ENCODE measurements around the gene ANKRD44.

The ANKRD44 gene

DNA sequence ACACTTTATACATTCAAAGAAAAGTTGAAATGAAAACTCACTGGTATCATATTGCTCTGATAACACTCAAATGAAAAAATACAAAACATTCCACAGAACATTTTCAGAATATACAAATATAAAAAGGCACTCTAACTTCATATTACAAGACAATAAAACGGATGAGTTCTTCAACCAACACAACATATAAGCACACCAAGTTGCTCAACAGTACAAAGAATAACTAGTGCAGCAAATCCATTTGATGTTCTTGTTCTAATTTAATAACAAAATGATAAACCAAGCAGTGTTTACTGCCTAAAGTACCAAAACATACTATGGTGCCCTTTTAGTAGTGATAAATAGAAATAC lies 323.3 kb downstream of the ANKRD44 start:
- no peak for DNase-seq (ENCODE audit: low spot score)

DNA sequence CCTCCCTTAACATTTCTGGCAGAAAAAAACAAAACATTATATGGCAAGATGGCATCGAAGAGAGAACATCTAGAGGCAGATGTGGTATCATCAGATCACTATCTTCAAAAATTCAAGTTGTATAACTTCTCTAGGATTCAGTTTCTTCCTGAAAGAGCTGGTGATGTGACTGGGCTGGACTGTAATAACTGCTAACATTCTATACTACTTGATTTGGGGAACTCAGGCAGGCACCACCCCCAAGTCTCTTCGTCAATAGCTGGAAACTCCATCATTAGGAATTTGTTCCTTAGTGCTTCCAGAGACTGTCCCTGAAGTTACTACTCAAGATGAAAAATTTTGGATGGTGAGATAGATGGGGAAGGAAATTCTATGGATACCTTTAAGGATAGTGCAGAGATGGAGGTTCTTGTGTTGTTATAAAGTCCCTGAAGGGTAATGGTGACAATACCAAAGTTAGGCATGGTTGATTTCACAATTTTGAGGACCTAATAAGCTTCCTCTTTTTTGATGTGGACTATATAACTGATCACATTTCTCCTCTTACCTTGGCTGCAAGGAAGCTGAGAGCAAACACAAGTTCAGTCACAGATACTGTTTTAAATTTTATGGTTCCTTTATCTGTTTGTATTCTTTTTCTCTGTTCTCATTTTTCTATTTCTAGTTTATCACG lies 324.9 kb downstream of the ANKRD44 start:
- no peak for DNase-seq (ENCODE audit: low spot score)

DNA sequence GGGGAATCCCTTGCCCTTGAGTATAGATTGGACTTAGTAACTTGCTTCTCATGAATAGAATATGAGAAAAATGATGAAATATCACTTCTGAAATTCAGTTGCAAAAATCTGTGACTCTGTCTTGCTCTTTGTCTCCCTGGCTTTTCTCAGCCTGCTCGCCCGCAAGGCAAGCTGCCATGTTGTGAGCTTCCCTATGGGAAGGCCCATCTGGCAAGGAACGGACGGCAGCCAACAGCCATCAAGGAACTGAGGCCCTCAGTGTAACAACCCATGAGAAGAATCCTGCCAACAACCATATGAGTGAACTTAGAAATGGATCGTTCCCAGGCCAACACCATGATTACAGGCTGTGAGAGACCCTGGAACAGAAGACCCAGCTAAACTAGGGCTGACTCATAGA lies 325.7 kb downstream of the ANKRD44 start:
- DNase-seq (ENCODE audit: low spot score): no peak

DNA sequence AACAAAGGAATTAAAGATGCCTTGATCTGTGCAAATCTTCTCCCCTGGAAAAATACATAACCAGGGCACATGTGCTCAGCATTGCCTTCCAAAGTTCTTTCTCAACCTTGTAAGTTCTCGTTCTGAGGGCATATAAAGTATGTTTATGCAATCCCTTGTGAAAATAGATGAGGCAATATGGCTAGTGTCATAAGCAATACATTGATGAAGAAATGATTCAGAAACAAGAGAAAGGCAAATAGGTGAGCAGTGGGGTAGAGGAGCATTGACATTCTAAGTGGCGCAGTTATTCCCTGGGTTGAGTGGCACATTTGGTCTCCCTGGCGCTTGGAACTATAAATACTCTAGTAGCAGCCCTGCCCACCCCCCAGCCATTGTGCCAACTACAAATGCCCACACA lies 326.6 kb downstream of the ANKRD44 start:
- DNase-seq (ENCODE audit: low spot score): no peak

DNA sequence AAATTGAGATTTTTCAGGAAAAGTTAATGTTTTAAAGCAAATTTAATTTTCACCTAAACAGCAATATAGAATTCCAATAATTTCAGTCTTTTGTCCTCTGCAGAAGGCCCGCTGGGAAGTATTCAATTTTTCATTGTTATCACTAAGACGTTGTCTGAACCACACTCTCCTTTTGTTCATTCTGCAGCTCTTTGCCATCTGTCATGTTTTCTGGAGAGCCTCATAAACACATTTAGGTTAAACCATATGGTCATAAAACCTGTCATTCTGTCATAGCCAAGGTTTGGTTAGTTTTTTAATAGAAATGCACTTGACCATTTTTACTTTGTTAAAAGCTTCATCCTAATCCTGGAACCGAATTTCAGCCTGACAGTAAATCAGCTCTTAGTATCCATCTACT lies 330.1 kb downstream of the ANKRD44 start:
- DNase-seq (ENCODE audit: low spot score): no peak

DNA sequence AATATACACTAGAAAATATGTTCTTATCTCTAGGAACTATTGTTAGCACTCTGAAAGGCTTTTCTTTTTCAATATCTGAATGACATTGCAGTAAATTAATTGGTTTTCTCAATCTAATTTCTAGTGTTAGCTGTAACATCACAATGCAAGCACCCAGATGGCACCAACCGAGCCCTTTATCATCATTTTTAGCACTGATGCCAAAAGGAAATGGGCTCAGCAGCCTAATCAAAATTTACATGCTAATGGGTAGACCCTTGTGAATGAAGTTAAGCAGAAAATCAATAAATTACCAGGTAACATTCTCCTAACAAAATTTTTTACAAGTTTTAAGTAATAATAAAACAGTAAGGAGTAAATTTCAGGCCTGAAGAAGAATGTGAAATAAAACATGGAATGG lies 330.6 kb downstream of the ANKRD44 start:
- no peak for DNase-seq (ENCODE audit: low spot score)

DNA sequence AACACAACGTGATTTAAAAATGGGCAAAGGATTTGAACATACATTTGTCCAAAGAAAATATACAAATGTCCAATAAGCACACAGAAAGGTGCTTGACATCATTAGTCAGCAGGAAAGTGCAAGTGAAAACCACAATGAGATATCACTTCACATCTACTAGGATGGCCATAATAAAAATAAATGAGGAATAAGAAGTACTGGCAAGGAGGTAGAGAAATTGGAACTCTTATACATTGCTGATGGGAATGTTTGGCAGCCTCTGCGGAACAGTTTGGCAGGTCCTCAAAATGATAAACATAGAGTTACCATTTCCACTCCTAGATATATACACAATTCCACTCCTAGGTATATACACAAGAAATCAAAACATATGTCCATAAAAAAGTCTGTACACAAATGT lies 333.1 kb downstream of the ANKRD44 start:
- no peak for DNase-seq (ENCODE audit: low spot score)

DNA sequence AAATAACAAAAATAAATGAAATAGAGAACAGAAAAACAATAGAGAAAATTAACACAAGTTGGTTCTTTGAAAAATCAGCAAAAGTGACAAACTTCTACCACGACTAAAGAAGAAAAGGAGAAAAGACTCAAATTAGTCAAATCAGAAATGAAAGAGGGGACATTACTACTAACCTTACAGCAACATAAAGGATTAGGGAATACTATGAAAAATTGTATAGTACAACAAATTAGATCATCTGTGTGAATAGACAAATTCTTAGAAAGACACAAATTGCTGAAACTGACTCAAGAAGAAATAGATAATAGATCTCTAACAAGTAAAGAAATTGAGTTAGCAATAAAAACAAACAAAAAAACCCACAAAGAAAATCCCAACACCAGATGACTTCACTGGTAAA lies 335.6 kb downstream of the ANKRD44 start:
- no peak for DNase-seq (ENCODE audit: low spot score)

DNA sequence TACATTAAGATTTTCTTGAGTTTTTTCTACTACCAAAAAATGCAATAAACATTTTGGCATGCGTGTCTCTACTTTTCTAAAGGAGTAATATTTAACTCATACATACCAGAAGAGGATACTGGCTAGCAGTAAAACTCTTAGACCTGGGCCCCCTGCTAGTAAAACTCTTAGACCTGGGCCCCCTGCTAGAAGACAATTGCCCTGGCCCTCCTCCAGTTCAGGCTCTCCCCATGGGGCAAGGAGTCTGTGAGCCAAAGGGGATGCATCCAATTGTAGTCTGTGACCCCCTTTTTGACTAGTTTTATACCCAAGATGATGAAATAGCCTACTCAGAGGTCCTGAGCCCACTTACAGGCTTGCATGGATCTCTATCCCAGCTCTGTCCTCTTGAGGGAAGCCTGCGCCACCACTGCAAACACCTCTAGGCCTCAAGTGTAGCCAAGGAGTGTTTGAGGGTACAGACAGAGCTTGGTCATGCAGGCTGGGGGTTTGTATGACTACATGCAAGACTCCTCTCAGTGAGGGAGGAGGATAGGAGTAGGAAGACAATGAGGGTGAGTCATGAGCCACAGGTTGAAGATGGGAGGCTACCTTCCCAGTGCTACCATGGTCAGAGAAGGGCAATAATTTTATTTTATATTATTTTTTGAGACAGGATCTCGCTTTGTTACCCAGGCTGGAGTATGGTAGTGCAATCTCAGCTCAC lies 338.9 kb downstream of the ANKRD44 start:
- no peak for DNase-seq (ENCODE audit: low spot score)

DNA sequence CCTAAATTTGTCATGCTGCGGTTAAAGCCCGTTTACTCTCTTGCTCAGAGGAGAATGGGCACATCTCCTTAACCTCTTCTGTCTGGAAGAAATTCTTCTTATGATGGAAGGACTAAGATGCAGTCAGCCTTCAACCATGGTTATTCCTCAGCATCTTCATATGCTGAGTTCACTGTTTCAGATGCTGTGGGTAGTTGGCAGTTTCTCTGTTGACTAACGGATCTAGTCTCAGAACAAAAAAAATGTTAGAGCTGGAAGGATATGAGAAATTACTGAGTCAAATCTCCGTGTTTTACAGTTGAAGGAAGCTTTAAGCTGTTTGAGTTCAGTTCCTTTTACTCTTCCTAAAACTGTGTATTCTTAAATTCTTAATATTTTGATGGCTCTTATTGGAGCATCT lies 340.5 kb downstream of the ANKRD44 start:
- no peak for DNase-seq (ENCODE audit: low spot score)

DNA sequence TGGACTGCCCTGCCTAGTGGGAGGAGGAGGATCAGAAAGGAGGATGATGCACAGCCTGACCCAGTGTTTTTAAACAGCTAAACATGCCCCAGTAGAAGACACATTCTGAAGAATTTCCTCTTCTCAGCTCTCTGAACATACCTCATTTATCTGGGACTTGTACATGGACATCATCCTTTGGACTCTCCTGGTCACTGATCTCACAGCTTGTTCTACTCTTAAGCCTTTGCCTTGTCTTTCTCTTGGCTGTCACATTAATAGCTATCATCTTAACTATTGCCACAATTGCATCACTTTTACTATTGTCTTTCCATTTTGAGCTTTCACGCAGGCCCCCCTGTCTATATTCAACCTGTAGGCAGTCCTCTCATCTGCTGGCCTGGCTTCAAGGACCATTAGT lies 342.1 kb downstream of the ANKRD44 start:
- no peak for DNase-seq (ENCODE audit: low spot score)

DNA sequence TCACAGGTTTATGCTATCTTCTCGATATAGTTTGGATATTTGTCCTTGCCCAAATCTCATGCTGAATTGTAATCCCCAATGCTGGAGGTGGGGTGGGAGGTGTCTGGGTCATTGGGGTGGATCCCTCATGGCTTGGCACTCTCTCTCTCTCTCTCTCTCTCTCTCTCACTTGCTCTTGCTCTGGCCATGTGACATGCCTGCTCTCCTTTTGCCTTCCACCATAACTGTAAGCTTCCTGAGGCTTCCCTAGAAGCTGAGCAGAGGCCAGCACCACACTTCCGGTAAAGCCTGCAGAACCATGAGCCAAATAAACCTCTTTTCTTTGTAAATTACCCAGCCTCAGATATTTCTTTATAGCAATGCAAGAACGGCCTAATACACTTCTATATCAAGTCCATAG lies 342.8 kb downstream of the ANKRD44 start:
- DNase-seq (ENCODE audit: low spot score): no peak

DNA sequence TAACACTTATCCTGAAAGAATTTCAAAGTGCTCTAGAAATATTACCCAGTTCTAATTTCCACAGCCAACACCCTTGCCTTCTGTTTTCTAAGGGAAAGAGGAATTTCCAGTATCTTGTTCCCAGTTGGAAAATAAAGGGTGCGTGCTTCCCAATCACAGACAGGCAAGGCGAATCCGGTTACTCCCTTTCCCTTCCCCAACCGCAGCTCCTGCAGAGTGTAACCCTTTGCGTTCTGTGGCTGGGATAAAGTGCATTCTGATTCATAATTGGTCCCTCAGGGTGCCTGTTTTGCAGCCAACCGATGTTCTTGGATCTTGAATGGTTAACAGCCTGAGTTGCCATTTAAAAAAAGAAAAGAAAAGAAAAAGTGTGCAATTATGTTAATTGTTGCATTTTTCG lies 343.5 kb downstream of the ANKRD44 start:
- no peak for DNase-seq (ENCODE audit: low spot score)

DNA sequence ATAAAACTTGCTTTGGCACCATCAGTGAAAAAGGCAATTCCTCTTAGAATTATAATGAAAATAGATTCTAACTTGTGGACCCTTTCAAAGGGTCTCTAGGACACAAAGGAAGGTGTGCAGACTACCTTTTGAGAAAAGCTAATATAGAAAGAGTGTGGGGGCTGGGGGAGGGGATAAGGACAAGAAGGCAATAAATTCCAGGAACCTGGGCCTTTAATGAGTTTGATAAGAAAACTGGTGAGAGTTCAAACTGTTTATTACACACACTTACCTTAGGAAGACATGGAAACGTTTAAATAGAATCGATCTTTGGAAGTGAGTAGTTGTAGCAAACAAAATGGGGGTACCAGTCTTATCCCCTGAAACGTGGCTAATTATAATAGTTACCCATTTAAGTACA lies 344.5 kb downstream of the ANKRD44 start:
- DNase-seq (ENCODE audit: low spot score): no peak

DNA sequence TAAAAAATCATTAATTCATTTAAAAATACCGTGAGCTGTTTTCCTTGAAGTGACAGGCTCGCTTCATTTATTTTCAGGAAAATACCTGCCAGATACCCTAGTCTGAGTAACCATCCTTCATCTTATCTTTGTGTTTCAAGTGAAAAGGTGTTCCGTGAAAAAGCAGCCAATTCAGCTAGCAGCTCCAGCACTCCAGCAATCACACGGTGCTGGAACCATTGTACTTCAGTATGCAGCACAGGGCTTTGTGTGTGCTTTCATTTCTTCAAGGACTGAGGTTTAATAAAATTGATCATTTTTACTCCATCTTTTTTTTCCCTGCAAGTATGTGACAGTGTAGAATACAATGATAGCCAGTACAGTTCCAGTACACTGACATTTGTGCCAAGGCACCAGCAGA lies 344.9 kb downstream of the ANKRD44 start:
- DNase-seq (ENCODE audit: low spot score): no peak

DNA sequence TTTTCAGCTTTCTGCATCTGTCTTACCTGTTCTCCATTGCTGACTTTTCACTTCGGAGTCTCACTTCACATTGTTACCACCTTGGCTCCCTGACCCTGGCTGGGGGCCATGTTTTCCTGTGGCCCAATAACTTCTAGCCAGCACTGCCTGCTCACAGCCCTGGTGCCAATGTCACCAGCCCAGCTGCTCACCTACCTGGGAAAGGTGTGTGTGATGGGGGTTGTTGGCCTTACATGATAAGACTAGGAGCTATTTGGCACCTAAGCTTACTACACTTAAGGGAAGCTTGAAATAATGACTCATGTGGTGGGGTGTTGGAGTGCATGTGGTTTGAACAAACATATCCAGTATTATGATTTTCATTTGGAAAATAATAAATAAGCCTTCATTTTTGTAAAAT lies 346.6 kb downstream of the ANKRD44 start:
- DNase-seq (ENCODE audit: low spot score): no peak

DNA sequence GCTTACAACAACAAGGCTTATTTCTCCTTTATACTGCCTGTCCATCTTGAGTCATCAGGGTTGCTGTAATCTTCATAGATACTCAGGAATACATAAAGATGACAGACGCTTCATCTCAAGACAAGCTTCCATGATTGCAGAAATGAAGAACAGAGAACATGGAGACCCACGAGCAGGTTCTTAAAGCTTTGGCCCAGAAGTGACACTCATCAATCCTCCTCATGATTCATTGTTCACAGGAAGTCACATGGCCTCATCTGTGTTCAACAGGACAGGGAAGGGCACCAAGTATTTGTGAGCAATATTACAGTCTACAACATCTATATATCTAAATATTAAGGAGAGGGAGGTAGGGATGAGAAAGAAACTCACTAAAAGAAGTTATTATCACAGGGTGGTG lies 347.5 kb downstream of the ANKRD44 start:
- DNase-seq (ENCODE audit: low spot score): peak; percentile 18

DNA sequence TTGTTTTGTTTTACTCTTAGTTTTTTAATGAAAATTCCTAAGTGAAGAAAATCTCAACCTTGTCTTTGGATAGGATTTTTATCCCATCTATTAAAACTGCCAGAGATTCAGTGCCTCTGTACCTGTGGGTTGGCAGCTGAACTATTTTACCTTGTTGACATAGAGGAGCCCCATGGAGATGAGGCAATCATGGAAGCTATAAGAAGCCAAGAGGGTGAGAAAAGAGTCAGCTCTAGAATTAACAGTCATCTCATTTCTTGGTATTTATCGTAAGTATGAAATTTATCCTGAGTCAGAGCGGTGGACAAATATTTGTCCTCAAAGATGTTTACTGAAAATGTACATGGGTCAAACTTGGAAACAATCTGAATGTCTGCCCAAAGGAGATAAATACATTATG lies 348.3 kb downstream of the ANKRD44 start:
- DNase-seq (ENCODE audit: low spot score): no peak

DNA sequence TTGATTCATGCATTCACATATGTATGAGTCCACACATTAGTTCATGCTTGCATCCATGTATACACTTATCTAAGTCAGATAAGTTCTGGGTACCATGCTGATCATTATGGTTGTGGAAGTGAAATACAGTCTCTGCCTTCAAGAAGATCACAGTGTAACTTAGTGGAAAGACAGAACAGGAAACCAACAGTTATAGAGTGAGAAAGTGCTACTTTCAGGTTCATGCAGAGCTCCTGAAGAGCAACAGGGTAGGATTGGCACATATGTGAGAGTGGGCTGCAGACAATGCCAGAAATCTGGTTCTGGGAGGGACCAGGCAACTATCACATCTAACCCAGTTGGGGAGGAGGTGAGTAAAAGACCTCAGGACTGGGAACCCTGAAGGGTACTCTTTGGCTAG lies 348.7 kb downstream of the ANKRD44 start:
- DNase-seq (ENCODE audit: low spot score): no peak

DNA sequence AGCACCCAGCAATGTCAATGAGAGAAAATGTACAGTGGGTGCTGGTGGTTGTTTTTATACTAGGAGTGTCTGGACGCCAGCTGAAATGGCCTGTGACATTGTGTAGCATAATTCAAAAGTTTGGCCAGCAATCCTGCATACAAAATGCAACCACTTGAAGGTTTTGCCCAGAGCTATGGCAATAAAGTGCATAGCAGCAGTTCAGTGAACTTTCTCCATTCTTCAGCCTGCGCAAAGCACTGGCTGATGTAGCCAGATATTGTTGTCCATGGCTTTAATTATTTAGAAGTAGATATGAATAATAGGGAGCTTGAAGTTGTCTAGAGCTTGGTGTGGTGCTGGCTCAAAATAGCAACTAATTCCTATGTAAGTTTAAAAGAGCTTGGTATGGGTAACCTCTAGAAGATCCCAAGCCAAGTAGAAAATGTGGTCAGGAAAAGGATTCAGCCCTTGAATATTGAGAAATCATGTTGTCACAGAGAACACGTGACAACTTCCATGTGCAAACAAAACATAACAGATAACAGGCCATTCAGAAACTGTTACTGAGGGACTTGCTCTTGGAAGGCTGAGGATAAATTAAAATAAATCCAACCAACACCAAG lies 350.7 kb downstream of the ANKRD44 start:
- DNase-seq (ENCODE audit: low spot score): no peak

DNA sequence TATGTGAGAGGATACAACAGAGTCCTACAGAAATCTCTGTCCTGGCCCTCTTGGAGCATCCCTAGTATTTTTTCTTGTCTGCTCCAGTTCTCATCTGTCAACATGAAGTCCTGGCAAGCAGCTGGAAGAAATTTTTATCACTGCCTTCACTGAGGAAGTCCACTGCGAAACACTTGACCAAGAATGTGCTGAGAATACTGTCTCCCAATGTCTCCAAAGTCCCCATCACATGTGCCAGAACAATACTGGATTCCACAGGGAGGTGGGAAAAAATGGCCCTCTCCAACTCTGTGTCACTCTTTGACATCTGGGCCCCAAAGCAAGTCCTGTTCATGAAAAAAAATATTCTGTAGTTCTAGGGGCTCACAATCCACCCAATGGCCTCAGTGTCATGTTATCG lies 351.3 kb downstream of the ANKRD44 start:
- DNase-seq (ENCODE audit: low spot score): no peak

DNA sequence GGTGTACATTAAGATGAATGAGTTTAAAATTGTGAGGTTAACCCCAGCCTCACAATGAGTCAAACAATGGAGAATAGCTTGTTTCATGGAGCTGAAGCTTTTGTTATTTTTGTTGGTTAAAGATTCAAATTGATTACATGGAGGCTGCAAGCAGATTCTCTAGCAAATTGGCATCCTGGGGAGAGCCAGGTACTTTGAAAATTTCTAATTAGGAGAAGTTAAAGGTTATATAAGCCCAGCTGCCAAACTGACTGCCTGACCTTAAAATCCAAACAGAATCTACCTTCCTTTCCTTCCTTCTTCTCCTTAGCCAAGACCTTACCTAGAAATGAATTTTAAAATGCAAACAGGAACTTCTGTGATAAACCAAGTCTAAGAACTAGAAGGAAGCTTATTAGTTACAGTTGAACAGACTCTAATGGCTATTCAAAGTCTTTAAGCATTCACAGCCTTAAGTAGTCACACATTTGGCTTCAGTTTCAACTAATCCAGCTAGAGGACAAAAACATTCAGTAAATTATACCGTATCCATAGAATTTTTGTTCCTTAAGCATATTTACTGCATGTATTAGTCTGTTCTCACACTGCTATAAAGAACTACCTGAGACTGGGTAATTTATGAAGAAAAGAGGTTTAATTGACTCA lies 352.6 kb downstream of the ANKRD44 start:
- DNase-seq (ENCODE audit: low spot score): no peak

DNA sequence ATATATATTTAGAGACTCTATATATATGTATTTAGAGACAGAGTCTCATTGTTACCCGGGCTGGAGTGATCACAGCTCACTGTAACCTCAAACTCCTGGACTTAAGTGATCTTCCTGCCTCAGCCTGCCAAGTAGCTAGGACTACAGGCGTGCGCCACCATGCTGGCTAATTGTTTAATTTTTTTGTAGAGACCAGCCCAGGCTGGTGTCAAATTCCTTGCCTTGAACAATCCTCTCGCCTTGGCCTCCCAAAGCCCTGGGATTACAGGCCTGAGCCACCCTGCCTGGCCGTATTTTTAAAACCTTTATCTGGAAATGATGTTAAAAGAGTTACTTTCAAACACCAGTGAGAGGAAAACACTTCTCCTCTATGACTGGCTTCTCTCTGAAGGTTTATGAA lies 353.1 kb downstream of the ANKRD44 start:
- no peak for DNase-seq (ENCODE audit: low spot score)

All from CD4-positive, alpha-beta T cell treated with Interleukin-2 at 100 ng/mL for 4 hours (primary cell).